Measurements from ENCODE around the gene P3H1.

The P3H1 gene

GRCh38 chr1:42743317-42744147 is 23.3 kb downstream of the P3H1 start:
- no peak overlapping the region for H3K27ac ChIP-seq
- TF ChIP-seq ZFX (IDR thresholded peaks at IDR 0.05) = no peak
- no peak for TF ChIP-seq CTCF (conservative IDR thresholded peaks at IDR 0.05)

GRCh38 chr1:42742617-42743316 is 24.1 kb downstream of the P3H1 start:
- H3K27ac ChIP-seq = no peak overlapping the region
- no peak for TF ChIP-seq CTCF (conservative IDR thresholded peaks at IDR 0.05)

GRCh38 chr1:42742141-42742540 is 24.7 kb downstream of the P3H1 start:
- no peak for TF ChIP-seq ZFX (IDR thresholded peaks at IDR 0.05)
- H3K27ac ChIP-seq = no peak overlapping the region

GRCh38 chr1:42741706-42742105 is 25.1 kb downstream of the P3H1 start:
- no peak overlapping the region for H3K27ac ChIP-seq
- TF ChIP-seq ZFX (IDR thresholded peaks at IDR 0.05) = no peak
- TF ChIP-seq CTCF (conservative IDR thresholded peaks at IDR 0.05) = no peak

GRCh38 chr1:42740851-42741580 is 25.8 kb downstream of the P3H1 start:
- TF ChIP-seq CTCF (conservative IDR thresholded peaks at IDR 0.05) (no peak), ZFX (IDR thresholded peaks at IDR 0.05) (no peak)
- H3K27ac ChIP-seq = no peak overlapping the region

GRCh38 chr1:42739753-42740700 is 26.8 kb downstream of the P3H1 start, which contains the start of gene CLDN19:
Gene CLDN19 (minus strand): TSS chr1:42740236. CDS start chr1:42740063, 173 bp downstream.
- no peak within 1 kb of the TSS for H3K27ac ChIP-seq
- TF ChIP-seq ZFX (IDR thresholded peaks at IDR 0.05) (no peak), CTCF (conservative IDR thresholded peaks at IDR 0.05) (no peak)

- no peak overlapping the region for H3K27ac ChIP-seq
- no peak for TF ChIP-seq CTCF (conservative IDR thresholded peaks at IDR 0.05)
These were observed 28.1 kb downstream of the P3H1 start for GRCh38 chr1:42738678-42739226.
